ENCODE measurements around the gene C12orf60.

C12orf60 gene

DNA sequence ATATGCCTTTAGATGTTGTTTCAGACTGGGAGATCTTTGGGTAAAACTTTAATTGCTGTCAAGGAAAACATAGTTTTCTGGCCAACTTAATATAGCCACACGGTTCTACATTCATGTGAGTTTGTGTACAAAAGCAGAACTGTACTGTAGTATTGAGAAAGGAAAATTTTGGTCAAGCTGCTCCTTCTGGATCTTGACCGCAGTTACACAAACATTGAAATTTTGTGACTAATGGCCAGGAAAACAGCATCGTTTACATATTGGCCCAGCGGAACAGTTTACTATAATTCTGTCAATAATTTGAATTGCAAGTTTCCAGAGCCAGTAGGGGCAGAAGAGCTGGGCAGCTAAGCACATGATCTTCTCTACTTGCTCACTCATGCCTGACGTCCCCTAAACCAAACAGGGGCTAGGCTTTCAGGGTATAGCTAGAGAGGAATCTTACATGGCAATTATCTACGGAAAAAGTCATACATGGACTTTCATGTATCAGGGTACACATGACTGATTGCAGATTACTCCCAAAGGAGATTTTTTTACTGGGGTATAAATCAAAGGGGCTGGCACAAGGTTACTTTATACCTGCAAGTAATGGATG is 51.2 kb downstream of the C12orf60 start:
- Mint-ChIP-seq H3K36me3 (ENCODE audit: low read depth) (peaks cover 1% of the 10 kb centered on the region), H3K4me3 (no peak overlapping the region), H3K27me3 (no peaks in the 10 kb centered on the region), H3K4me1 (peaks cover 9% of the 10 kb centered on the region), H3K27ac (no peak overlapping the region), H3K9me3 (peaks cover 17% of the 10 kb centered on the region)
- ATAC-seq (no peak), DNase-seq (no peak)

DNA sequence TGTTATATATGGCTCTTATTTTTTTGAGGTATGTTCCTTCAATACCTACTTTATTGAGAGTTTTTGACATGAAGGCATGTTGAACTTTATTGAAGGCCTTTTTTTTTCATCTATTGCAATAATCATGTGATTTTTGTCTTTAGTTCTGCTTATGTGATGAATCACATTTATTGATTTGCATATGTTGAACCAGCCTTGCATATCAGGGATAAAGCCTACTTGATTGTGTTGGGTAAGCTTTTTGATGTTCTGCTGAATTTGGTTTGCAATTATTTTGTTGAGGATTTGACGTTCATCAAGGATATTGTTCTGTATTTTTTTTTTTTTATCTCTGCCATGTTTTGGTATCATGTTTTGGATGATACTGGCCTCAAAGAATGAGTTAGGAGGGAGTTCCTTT is 55.0 kb downstream of the C12orf60 start:
- peaks cover 9% of the 10 kb centered on the region for H3K4me1 Mint-ChIP-seq
- ATAC-seq: no peak

DNA sequence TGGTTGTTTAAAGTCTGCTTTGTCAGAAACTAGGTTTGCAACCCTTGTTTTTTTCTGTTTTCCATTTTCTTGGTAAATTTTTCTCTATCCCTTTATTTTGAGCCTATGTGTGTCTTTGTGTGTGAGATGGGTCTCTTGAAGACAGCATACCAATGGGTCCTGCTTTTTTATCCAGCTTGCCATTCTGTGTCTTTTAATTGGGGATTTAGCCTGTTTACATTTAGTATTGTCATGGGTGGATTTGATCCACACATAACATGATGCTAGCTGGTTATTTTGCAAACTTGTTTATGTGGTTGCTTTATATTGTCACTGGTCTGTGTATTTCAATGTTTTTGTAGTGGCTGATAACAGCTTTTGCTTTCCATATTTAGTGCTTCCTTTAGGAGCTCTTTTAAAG is 57.0 kb downstream of the C12orf60 start:
- no peak for DNase-seq
- H3K36me3 Mint-ChIP-seq (ENCODE audit: low read depth): peaks cover 8% of the 10 kb centered on the region
- H3K4me3 Mint-ChIP-seq: no peak overlapping the region
- ATAC-seq: no peak
- H3K27me3 Mint-ChIP-seq: no peaks in the 10 kb centered on the region
- peaks cover 7% of the 10 kb centered on the region for H3K4me1 Mint-ChIP-seq
- H3K9me3 Mint-ChIP-seq: peaks cover 29% of the 10 kb centered on the region
- H3K27ac Mint-ChIP-seq: no peak overlapping the region

More for the DNA sequence above, 55.0 kb downstream of the C12orf60 start:
- peaks cover 8% of the 10 kb centered on the region for H3K36me3 Mint-ChIP-seq (ENCODE audit: low read depth)
- no peak overlapping the region for H3K27ac Mint-ChIP-seq
- H3K4me3 Mint-ChIP-seq: no peak overlapping the region
- no peaks in the 10 kb centered on the region for H3K27me3 Mint-ChIP-seq
- no peak for DNase-seq
- peaks cover 29% of the 10 kb centered on the region for H3K9me3 Mint-ChIP-seq

DNA sequence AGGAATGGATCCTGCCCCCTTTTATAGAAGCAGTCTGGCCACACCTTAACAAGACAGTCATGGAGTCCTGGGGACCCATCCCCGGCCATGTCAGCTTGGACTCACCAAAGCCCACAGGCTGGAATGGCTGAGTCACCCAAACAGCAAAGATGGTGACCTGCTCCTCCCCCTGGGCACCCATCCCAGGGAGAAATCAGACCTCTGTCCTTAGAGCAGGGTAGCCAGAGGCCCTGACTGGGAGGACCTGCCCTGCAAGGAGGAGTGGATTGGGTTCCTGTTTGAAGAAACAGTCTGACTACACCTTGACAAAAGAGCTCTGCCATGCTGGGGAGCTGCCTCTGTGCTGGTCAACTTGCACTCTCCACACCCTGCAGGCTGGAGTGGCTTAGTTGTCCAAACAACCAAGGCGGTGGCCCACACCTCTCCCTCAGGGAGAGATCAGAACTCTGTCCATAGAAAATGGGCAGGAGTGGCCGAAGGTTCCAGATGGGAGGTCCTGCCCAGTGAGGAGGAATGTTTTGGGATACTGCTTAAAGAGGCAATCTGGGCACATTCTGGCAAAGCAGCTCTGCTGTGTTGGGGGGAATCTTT is 65.5 kb downstream of the C12orf60 start:
- Mint-ChIP-seq H3K4me1 (no peaks in the 10 kb centered on the region), H3K36me3 (ENCODE audit: low read depth) (peaks cover 3% of the 10 kb centered on the region), H3K4me3 (no peak overlapping the region), H3K27me3 (peaks cover 3% of the 10 kb centered on the region), H3K27ac (no peak overlapping the region), H3K9me3 (peaks cover 8% of the 10 kb centered on the region)
- no peak for ATAC-seq
- DNase-seq: no peak

- no peak for DNase-seq
- peaks cover 3% of the 10 kb centered on the region for H3K36me3 Mint-ChIP-seq (ENCODE audit: low read depth)
- no peaks in the 10 kb centered on the region for H3K4me1 Mint-ChIP-seq
- H3K4me3 Mint-ChIP-seq: no peak overlapping the region
- H3K27ac Mint-ChIP-seq: no peak overlapping the region
- peaks cover 3% of the 10 kb centered on the region for H3K27me3 Mint-ChIP-seq
- H3K9me3 Mint-ChIP-seq: peaks cover 4% of the 10 kb centered on the region
- no peak for ATAC-seq
Measured at GRCh38 chr12:14871247-14871646, 67.8 kb downstream of the C12orf60 start.

- Mint-ChIP-seq H3K4me3 (no peak overlapping the region), H3K27ac (no peak overlapping the region), H3K4me1 (no peaks in the 10 kb centered on the region), H3K9me3 (peaks cover 4% of the 10 kb centered on the region), H3K27me3 (peaks cover 3% of the 10 kb centered on the region), H3K36me3 (ENCODE audit: low read depth) (peaks cover 3% of the 10 kb centered on the region)
- no peak for ATAC-seq
- DNase-seq: no peak
Measured at GRCh38 chr12:14871886-14872285, 68.4 kb downstream of the C12orf60 start.

DNA sequence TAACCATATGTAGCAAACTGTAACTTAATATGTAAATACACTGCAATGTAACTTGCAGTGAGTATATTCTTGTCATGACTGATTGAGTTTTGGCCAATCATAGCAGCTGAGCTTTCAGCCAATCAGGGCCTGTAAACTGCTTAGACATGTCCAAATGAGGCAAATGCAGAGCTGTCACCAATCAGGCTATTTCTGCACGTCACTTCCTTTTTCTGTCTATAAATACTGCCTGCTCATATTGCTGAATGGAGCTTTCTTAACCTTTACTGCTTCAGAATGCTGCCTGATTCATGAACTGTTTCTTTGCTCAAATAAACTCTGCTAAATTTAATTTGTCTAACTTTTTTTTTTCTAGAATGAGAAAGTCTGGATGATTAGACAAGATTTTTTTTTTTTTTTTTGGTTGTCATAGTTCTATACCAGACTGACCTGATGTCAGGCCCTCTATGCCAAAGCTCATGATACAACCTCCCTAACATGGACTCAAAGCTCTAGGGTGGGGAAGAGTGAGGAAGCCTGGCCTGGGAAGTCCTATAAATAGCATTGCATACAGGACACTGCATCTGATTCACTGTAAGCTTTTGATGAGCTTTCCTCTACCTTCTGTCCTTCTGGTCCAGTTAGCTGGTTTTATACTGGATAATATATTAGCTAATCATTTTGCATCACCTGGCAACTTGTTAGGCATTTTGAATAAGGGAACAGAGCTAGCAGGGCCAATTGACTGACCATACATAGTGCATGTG is 70.1 kb downstream of the C12orf60 start:
- H3K27ac Mint-ChIP-seq: no peak overlapping the region
- no peaks in the 10 kb centered on the region for H3K9me3 Mint-ChIP-seq
- no peaks in the 10 kb centered on the region for H3K4me1 Mint-ChIP-seq
- H3K4me3 Mint-ChIP-seq: no peak overlapping the region
- no peaks in the 10 kb centered on the region for H3K27me3 Mint-ChIP-seq
- no peak for ATAC-seq
- no peak for DNase-seq
- no peaks in the 10 kb centered on the region for H3K36me3 Mint-ChIP-seq (ENCODE audit: low read depth)

Data from activated naive CD8-positive, alpha-beta T cell treated with anti-CD3 and anti-CD28 coated beads, Interleukin-2, amount 50 U/mL, for 24 hours (primary cell).